Measurements from ENCODE around the gene SORBS1. TPM values are rescaled to one million over a fixed set of nuclear protein-coding genes. Genes with fewer than 3 reads are reported as not detected.

Gene SORBS1
- total RNA-seq, 1 experiment from 2014 or later = 4.1 TPM

DNA sequence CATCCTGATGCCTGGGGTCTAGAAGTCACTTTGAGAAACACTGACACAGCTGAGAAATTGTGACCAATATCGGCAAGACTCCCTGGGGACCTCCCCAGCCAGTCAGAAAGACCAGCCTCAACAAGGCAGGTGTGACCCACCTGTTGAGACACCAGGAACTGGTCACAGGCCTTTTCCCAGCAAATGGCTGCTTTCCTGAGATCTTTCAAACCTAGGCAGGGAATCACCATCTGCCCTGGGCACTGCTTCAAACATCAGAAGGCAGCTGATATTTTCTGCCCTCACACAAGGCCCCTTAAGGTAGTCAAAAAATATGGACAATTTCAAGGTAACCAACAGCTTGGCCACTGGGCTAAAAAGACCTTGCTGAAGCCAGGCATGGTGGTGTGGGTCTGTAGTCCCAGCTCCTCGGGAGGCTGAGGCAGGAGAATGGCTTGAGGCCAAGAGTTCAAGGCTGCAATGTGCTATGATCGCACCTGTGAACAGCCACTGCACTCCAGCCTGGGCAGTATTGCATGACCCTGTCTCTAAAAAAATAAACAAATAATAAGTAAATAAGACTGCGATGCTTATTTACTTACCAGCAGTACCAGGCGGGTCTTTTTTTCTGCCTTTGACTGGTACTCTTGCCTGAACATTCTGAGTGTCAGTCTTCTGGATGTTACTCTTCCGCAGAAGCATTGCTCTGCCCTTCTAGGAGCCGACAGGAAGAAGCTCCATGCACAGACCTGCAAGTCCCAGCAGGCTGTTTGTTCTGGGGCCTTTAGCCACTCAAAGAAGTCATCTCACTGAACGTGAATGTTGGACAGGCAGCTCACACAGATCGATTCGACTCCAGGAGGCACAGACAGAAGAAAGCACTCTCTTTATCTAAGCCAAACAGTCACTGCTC is 59.7 kb downstream of the SORBS1 start:
- Histone ChIP-seq H2AFZ (ENCODE audit: low read length) (no peak overlapping the region), H3K27me3 (ENCODE audit: low read length) (no peaks in the 10 kb centered on the region), H3K79me2 (ENCODE audit: low read length) (no peaks in the 10 kb centered on the region), H3K9ac (ENCODE audit: low read length) (no peak overlapping the region), H3K9me3 (ENCODE audit: low read length) (no peaks in the 10 kb centered on the region), H3K36me3 (ENCODE audit: low read depth, low read length) (no peaks in the 10 kb centered on the region), H3K9me2 (replicated peaks; ENCODE audit: low read length) (no peaks in the 10 kb centered on the region), H3K4me2 (ENCODE audit: low read length) (no peak overlapping the region), H3K4me3 (ENCODE audit: low read length) (no peak overlapping the region), H3K27ac (ENCODE audit: low read length) (no peak overlapping the region), H4K20me1 (ENCODE audit: low read length) (no peaks in the 10 kb centered on the region), H3K4me1 (ENCODE audit: insufficient read depth, low read length) (no peaks in the 10 kb centered on the region), H3F3A (ENCODE audit: low read length, unreplicated experiment) (no peaks in the 10 kb centered on the region)
- ChIA-PET POLR2A (ENCODE audit: unreplicated experiment) (no interaction called here), CTCF (no interaction called here)
- intact Hi-C loops (cut with micrococcal nuclease) = no loop called here
- TF ChIP-seq, protein P1, sequence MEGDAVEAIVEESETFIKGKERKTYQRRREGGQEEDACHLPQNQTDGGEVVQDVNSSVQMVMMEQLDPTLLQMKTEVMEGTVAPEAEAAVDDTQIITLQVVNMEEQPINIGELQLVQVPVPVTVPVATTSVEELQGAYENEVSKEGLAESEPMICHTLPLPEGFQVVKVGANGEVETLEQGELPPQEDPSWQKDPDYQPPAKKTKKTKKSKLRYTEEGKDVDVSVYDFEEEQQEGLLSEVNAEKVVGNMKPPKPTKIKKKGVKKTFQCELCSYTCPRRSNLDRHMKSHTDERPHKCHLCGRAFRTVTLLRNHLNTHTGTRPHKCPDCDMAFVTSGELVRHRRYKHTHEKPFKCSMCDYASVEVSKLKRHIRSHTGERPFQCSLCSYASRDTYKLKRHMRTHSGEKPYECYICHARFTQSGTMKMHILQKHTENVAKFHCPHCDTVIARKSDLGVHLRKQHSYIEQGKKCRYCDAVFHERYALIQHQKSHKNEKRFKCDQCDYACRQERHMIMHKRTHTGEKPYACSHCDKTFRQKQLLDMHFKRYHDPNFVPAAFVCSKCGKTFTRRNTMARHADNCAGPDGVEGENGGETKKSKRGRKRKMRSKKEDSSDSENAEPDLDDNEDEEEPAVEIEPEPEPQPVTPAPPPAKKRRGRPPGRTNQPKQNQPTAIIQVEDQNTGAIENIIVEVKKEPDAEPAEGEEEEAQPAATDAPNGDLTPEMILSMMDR (conservative IDR thresholded peaks at IDR 0.05; ENCODE audit: low read depth, low read length) = no peak
- no peak for TF ChIP-seq EZH2 (IDR thresholded peaks at IDR 0.05; ENCODE audit: low read length, unreplicated experiment)
- no peak for TF ChIP-seq EZH2phosphoT487 (IDR thresholded peaks at IDR 0.05; ENCODE audit: borderline replicate concordance, low read length)
- BruUV-seq (replicated peaks) = no TSS peak
- no peak for DNase-seq
- ATAC-seq = no peak

DNA sequence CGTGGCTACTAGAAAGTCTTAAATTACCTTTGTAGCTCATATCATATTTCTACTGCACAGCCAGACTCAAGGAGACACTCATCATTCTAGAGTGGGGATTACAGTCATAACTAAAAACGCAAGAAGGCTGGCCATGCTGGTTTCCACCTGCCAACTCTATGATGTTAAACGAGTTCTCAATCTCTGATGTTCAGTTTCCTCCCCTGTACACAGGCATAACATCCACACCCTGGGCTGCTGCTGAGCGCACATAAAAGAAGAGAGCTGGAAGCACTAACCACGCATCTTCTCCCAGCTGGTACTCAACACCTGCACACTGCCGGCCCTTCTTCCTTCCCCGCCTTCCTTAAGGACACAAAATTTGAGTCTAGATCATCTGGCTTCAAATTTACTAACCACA is 60.5 kb downstream of the SORBS1 start:
- intact Hi-C loops (cut with micrococcal nuclease) = no loop called here
- ATAC-seq (no peak), DNase-seq (no peak)
- Histone ChIP-seq H3K36me3 (ENCODE audit: low read depth, low read length) (no peaks in the 10 kb centered on the region), H3K27me3 (ENCODE audit: low read length) (no peaks in the 10 kb centered on the region), H4K20me1 (ENCODE audit: low read length) (no peaks in the 10 kb centered on the region), H3K4me1 (ENCODE audit: insufficient read depth, low read length) (no peaks in the 10 kb centered on the region), H3K9me2 (replicated peaks; ENCODE audit: low read length) (no peaks in the 10 kb centered on the region), H3K79me2 (ENCODE audit: low read length) (no peaks in the 10 kb centered on the region), H3K4me3 (ENCODE audit: low read length) (no peak overlapping the region), H3F3A (ENCODE audit: low read length, unreplicated experiment) (no peaks in the 10 kb centered on the region), H3K4me2 (ENCODE audit: low read length) (no peak overlapping the region), H3K27ac (ENCODE audit: low read length) (no peak overlapping the region), H3K9ac (ENCODE audit: low read length) (no peak overlapping the region), H2AFZ (ENCODE audit: low read length) (no peak overlapping the region), H3K9me3 (ENCODE audit: low read length) (no peaks in the 10 kb centered on the region)
- ChIA-PET POLR2A (ENCODE audit: unreplicated experiment) (no interaction called here), CTCF (no interaction called here)
- no TSS peak for BruUV-seq (replicated peaks)
- TF ChIP-seq EZH2phosphoT487 (IDR thresholded peaks at IDR 0.05; ENCODE audit: borderline replicate concordance, low read length) (no peak), EZH2 (IDR thresholded peaks at IDR 0.05; ENCODE audit: low read length, unreplicated experiment) (no peak)
- TF ChIP-seq, protein P1 (conservative IDR thresholded peaks at IDR 0.05; ENCODE audit: low read depth, low read length) = no peak

DNA sequence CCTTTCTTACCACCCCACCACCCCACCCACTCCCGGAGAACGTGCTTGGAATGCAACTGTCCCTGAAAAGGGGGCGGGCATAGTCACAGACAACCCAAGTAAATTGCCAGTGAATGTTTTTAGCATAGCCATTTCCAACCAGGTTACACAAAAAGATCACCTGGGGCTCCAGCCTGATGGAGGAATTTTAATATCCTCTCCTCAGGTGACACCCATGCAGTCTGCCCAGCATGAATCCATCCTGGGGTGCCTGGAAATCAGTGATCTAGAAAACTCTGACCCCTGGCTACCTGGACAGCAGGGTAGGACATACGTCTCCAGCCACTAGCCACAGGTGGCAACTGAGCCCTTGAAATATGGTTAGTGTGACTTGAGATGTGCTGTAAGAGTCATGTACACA is 61.1 kb downstream of the SORBS1 start:
- Histone ChIP-seq H3K27ac (ENCODE audit: low read length) (no peak overlapping the region), H3F3A (ENCODE audit: low read length, unreplicated experiment) (no peaks in the 10 kb centered on the region), H3K9me3 (ENCODE audit: low read length) (no peaks in the 10 kb centered on the region), H3K27me3 (ENCODE audit: low read length) (no peaks in the 10 kb centered on the region), H3K4me3 (ENCODE audit: low read length) (no peak overlapping the region), H3K9me2 (replicated peaks; ENCODE audit: low read length) (no peaks in the 10 kb centered on the region), H3K79me2 (ENCODE audit: low read length) (no peaks in the 10 kb centered on the region), H4K20me1 (ENCODE audit: low read length) (no peaks in the 10 kb centered on the region), H2AFZ (ENCODE audit: low read length) (no peak overlapping the region), H3K4me2 (ENCODE audit: low read length) (no peak overlapping the region), H3K36me3 (ENCODE audit: low read depth, low read length) (no peaks in the 10 kb centered on the region), H3K4me1 (ENCODE audit: insufficient read depth, low read length) (no peaks in the 10 kb centered on the region), H3K9ac (ENCODE audit: low read length) (no peak overlapping the region)
- BruUV-seq (replicated peaks) = no TSS peak
- POLR2A ChIA-PET (ENCODE audit: unreplicated experiment) = no interaction called here
- intact Hi-C loops (cut with micrococcal nuclease) = no loop called here
- no peak for DNase-seq
- CTCF ChIA-PET = no interaction called here
- TF ChIP-seq EZH2phosphoT487 (IDR thresholded peaks at IDR 0.05; ENCODE audit: borderline replicate concordance, low read length) (no peak), EZH2 (IDR thresholded peaks at IDR 0.05; ENCODE audit: low read length, unreplicated experiment) (no peak)
- TF ChIP-seq, protein P1 (conservative IDR thresholded peaks at IDR 0.05; ENCODE audit: low read depth, low read length) = no peak
- no peak for ATAC-seq
